Esophagus squamous epithelium (tissue), 5 donors: Measurements from ENCODE around the gene CA6. TPM values are rescaled to one million over a fixed set of nuclear protein-coding genes. Genes with fewer than 3 reads are reported as not detected.
"Not testable (repeated sequence)": the region's sequence is repeated elsewhere in the genome, so short reads cannot be mapped to it uniquely, and the experiment has no call there.

Experiments used
- DNase-seq: peaks from one replicate; lab custom pipeline; 2025; lab: John Stamatoyannopoulos, UW
- H3K27ac ChIP-seq, 4 donors: fragments of 200-600 bp; sonication (generic); one replicate each; pipeline ENCODE4 v1.5.1; 2016 to 2019; ENCODE audit warnings: mild to moderate bottlenecking in 1 of 4
- H3K27me3 ChIP-seq, 4 donors: fragments of 200-600 bp; sonication (generic); 1 replicate in 3 of 4; 2 replicates in 1 of 4; pipeline versions ENCODE4 v1.5.1 to v1.6.0; 2017 to 2021; ENCODE audit warnings: antibody characterized with exemption in 1 of 4
- H3K36me3 ChIP-seq, 3 donors: fragments of 200-600 bp; sonication (generic); one replicate each; pipeline ENCODE4 v1.5.1; 2016 to 2019
- H3K4me1 ChIP-seq, 3 donors: fragments of 200-600 bp; sonication (generic); one replicate each; pipeline ENCODE4 v1.5.1; 2017 to 2019
- H3K4me3 ChIP-seq, 4 donors: fragments of 200-600 bp; sonication (generic); 1 replicate in 3 of 4; 2 replicates in 1 of 4; pipeline ENCODE4 v1.5.1; 2016 to 2019; ENCODE audit warnings: mild to moderate bottlenecking in 2 of 4, moderate library complexity in 1 of 4
- H3K9me3 ChIP-seq, 3 donors: fragments of 200-600 bp; sonication (generic); one replicate each; pipeline ENCODE4 v1.5.1; 2016 to 2019
- POLR2A ChIP-seq, 4 donors: fragments of 450-650 bp; IDR thresholded peaks; one replicate each; pipeline ENCODE4 v1.6.1; 2017; ENCODE audit warnings: antibody characterized with exemption in 4 of 4, mild to moderate bottlenecking in 4 of 4, moderate library complexity in 3 of 4
- WGBS, 2 donors: methylation state at CpG; one replicate each; pipeline ENCODE4 v1.1.5; 2018; 5-methylcytosine and 5-hydroxymethylcytosine counted together
- intact Hi-C: fragments of 100-400 bp; cut with DNase I; formaldehyde crosslinking; loops from one replicate; pipeline ENCODE4 v1.15.0; 2022
- small RNA-seq, 4 donors: library from RNA; depleted of rRNA; stranded (forward); fragments of <200 nt; gene quantifications; one replicate each; pipeline ENCODE3, GENCODE V24; 2016
- total RNA-seq, 4 donors: library from RNA; depleted of rRNA; stranded (reverse); fragments of >200 nt; gene quantifications; one replicate each; pipeline ENCODE4 v1.1.0, GENCODE V29; 2016
- TF ChIP-seq, protein P1 (sequence below), 6 experiments: fragments of 450-650 bp in 4 of 6; fragments of 200-600 bp in 2 of 6; sonication (generic) in 2 of 6; IDR thresholded peaks; one replicate each; pipeline ENCODE4 v1.5.1; 2016 to 2019; ENCODE audit warnings: antibody characterized with exemption in 6 of 6, mild to moderate bottlenecking in 4 of 6, moderate library complexity in 4 of 6
- donor health status: DM: yes; HTN: yes; CAD: no.

CA6 gene
- total RNA-seq, 4 donors from 2014 or later: not detected

DNA sequence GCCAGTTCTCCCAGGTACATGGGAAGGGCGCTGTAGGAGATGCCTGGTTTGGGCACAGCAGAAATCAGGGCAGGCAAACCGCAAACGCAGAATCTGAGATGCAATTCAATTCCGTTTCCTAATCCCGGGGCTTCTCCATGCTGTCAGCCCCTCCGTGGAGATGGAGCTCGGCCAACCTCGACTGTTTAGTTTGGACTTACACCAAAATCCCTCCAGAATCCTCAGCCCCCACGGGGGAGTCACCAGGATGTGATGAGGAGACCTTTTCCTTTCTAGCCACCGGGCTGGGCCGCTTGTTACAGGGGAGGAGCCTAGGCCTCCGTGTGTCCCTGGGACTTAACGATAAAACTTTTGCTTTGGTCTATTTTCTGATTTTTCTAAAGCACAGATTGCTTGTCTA is 72.7 kb downstream of the CA6 start:
- H3K9me3 ChIP-seq: no peaks in the 10 kb centered on the region
- TF ChIP-seq POLR2A (IDR thresholded peaks at IDR 0.05): no peak
- TF ChIP-seq, protein P1, sequence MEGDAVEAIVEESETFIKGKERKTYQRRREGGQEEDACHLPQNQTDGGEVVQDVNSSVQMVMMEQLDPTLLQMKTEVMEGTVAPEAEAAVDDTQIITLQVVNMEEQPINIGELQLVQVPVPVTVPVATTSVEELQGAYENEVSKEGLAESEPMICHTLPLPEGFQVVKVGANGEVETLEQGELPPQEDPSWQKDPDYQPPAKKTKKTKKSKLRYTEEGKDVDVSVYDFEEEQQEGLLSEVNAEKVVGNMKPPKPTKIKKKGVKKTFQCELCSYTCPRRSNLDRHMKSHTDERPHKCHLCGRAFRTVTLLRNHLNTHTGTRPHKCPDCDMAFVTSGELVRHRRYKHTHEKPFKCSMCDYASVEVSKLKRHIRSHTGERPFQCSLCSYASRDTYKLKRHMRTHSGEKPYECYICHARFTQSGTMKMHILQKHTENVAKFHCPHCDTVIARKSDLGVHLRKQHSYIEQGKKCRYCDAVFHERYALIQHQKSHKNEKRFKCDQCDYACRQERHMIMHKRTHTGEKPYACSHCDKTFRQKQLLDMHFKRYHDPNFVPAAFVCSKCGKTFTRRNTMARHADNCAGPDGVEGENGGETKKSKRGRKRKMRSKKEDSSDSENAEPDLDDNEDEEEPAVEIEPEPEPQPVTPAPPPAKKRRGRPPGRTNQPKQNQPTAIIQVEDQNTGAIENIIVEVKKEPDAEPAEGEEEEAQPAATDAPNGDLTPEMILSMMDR (IDR thresholded peaks at IDR 0.05): no peak
- H3K4me1 ChIP-seq: peaks cover 0 to 5% (median 0%) of the 10 kb centered on the region in 3 donors
- DNase-seq: no peak
- 43 to 51% methylated on average over 10 to 12 of the region's 13 CpGs for WGBS, 2 donors
- no peak overlapping the region for H3K4me3 ChIP-seq
- H3K27me3 ChIP-seq: no peaks in the 10 kb centered on the region
- no peaks in the 10 kb centered on the region for H3K36me3 ChIP-seq
- intact Hi-C loops: loop anchor here (10.0 kb wide), 1 partner anchor 76 kb away; no protein-coding TSS in a partner anchor
- no peak overlapping the region for H3K27ac ChIP-seq

DNA sequence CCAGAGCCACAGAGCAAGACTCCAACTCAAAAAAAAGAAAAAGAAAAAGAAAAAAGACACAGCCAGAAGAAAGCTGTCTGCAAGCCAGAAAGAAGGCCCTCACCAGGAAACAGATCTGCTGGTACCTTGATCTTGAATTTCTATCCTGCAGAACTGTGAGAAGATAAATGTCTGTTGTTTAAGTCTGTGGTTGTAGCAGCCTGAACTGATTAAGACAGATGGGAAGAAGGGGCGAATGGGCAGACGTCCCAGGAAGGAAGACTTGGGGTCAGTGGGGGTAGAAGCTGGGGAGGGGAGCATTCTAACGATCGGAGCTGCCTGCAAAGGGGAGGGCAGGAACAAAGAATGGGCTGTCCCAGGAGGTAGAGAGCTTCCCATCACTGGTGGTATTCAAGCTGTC is 74.2 kb downstream of the CA6 start:
- Histone ChIP-seq H3K9me3 (no peaks in the 10 kb centered on the region), H3K27me3 (no peaks in the 10 kb centered on the region), H3K4me1 (peaks cover 0 to 5% (median 0%) of the 10 kb centered on the region in 3 donors), H3K4me3 (no peak overlapping the region), H3K27ac (no peak overlapping the region), H3K36me3 (no peaks in the 10 kb centered on the region)
- intact Hi-C loops: loop anchor here (10.0 kb wide), 1 partner anchor 75 kb away; no protein-coding TSS in a partner anchor
- WGBS, 2 donors: 49 to 53% methylated on average over 4 of the region's 4 CpGs
- no peak for DNase-seq
- TF ChIP-seq POLR2A (IDR thresholded peaks at IDR 0.05): no peak
- TF ChIP-seq, protein P1 (IDR thresholded peaks at IDR 0.05): no peak

DNA sequence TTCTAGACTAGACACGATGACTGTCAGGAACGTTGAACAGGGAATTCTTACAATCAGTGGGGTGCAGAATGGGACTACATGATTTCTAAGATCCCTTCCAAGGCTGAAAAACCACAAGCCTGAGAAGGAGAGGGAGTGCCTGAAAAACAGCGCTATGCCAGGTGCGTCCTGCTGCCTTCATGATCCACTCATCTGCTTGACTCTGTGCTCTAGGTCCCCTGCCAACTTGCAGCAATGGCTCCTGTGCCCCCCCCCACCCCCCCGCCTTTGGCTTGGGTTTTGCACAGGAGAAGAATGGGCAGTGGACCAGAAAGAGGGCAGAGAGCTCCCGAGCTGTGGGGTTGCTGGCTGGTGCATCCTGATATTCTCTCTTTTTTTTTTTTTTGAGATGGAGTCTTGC is 74.6 kb downstream of the CA6 start:
- no peaks in the 10 kb centered on the region for H3K36me3 ChIP-seq
- H3K4me3 ChIP-seq: no peak overlapping the region
- intact Hi-C loops: no loop called here
- H3K4me1 ChIP-seq: peaks cover 0 to 5% (median 0%) of the 10 kb centered on the region in 3 donors
- H3K27ac ChIP-seq: no peak overlapping the region
- TF ChIP-seq, protein P1 (IDR thresholded peaks at IDR 0.05): no peak
- TF ChIP-seq POLR2A (IDR thresholded peaks at IDR 0.05): no peak
- no peaks in the 10 kb centered on the region for H3K9me3 ChIP-seq
- WGBS, 2 donors: 38 to 56% methylated on average over 4 to 6 of the region's 6 CpGs
- H3K27me3 ChIP-seq: no peaks in the 10 kb centered on the region
- DNase-seq: no peak

DNA sequence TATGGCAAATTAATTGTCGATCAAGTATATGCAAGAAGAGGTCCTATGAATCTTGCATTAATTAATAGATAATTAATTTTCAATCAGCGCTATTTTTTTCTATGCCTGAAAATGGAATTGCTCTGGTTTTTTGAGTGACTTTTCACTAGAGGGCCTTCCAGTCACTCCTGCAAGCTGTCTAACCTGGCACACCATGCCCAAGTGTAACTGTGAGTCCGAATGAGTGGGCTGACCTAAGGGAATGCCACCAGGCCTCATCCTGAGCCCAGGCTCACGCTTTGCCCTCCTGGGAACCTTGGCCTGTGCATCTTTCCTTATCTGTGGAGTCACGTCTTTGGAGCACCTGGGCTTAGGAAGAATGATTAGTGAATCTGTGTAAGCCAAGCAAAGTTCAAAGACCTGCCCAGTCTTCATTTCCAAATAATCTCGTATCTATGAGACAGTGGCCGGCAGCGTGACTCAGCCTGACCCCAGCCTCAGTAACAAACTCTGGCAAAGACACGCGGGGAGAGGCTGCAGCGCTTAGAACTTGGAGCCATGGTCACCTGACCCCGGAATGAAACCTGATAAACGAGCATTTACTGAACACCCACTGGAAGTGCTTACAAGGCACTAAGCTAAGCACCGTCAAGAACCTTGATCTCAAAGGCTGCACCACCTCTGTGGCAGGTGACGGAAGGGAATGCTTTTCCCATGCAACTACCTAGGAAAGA is 76.5 kb downstream of the CA6 start:
- H3K27ac ChIP-seq, H3K4me3 ChIP-seq, H3K27me3 ChIP-seq, H3K4me1 ChIP-seq, DNase-seq, intact Hi-C loops, H3K9me3 ChIP-seq, H3K36me3 ChIP-seq: not testable (repeated sequence)
- 64 to 65% methylated on average over 5 to 7 of the region's 15 CpGs for WGBS, 2 donors

DNA sequence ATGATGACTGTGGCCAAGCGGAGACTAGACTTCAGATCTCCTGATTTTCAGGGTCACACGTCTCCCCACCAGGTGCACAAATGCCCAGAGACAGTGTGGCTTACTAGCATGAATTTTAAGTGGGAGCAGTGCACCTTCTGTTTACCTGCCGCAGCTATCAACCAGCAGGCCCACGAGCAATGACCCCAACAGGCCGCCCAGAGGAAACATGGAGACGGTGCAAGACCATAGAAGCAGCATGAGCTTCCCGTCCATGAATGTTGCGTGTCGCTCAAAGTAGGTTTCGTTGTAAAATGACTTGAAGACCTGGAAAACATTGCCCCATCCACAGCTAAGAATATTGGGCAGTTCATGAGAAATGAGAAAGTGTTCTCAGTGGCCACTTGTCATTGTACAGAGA is 77.1 kb downstream of the CA6 start:
- H3K9me3 ChIP-seq: no peaks in the 10 kb centered on the region
- no peak for DNase-seq
- no peak overlapping the region for H3K4me3 ChIP-seq
- peaks cover 0 to 5% (median 0%) of the 10 kb centered on the region in 3 donors for H3K4me1 ChIP-seq
- intact Hi-C loops: no loop called here
- H3K27ac ChIP-seq: no peak overlapping the region
- no peaks in the 10 kb centered on the region for H3K36me3 ChIP-seq
- WGBS, 2 donors: 95 to 98% methylated on average over 10 of the region's 10 CpGs
- H3K27me3 ChIP-seq: no peaks in the 10 kb centered on the region
- TF ChIP-seq, protein P1 (IDR thresholded peaks at IDR 0.05): no peak
- TF ChIP-seq POLR2A (IDR thresholded peaks at IDR 0.05): no peak

Small RNA genes within 50 kb of the gene (small RNA-seq; reads per million reads assigned to genes)
- 0 reads per million in 4 donors for gene AL139415.2
- 0 to 0.15 (median 0) reads per million in 4 donors for gene RN7SL451P

Other genes with a start within 250 kb of the CA6 start
- 10 to 100 TPM; 27.5 to 56.6 (median 32.1) TPM for gene RERE, start 128.2 kb upstream of the CA6 start, total RNA-seq
- 1,000 to 10,000 TPM in 3 of 4 donors, 100 to 1,000 TPM in 1; 954 to 1,668 (median 1,315) TPM for gene ENO1, start 67.2 kb upstream of the CA6 start, total RNA-seq
- gene SLC2A7, start 80.6 kb downstream of the CA6 start, total RNA-seq: under 1 TPM in 1 of 4 donors, not detected in 3; 0.38 TPM
- 1 to 10 TPM; 1.9 to 7.1 (median 4.2) TPM for gene SLC2A5, start 123.8 kb downstream of the CA6 start, total RNA-seq
- gene GPR157, start 183.2 kb downstream of the CA6 start, total RNA-seq: 10 to 100 TPM; 28.5 to 57.4 (median 30.2) TPM